ENCODE results near the gene PCNT.
"Not testable (repeated sequence)": the region's sequence is repeated elsewhere in the genome, so short reads cannot be mapped to it uniquely, and the experiment has no call there.

Gene PCNT

DNA sequence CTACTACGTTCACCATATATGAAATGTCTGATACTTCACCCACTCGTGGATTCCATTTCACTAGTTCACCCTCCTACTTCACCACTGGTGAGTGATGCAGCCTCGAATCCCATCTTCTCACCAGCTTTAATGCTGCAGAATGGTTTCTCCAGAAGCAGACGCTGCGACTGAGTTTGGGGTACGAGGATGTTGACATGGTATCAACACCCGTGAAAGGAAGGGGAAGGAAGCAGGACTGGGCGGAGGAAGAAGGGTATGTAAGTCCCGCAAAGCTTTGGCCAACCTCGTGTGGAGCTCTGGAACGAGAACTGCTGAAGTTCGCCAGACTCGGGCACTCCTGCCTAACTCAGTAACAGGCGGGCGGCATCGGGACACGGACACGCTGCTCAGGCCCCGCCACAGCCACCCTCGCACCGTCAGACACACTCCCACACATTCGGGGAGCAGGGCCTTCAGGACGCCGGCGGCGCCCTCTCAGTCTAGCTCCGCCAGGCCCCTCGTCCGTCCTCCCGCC lies 133.9 kb downstream of the PCNT start:
- in situ Hi-C loops (cut with MboI; ENCODE audit: low sequenced_read_pairs, unreplicated experiment) = no loop called here
- TF ChIP-seq, protein P1, sequence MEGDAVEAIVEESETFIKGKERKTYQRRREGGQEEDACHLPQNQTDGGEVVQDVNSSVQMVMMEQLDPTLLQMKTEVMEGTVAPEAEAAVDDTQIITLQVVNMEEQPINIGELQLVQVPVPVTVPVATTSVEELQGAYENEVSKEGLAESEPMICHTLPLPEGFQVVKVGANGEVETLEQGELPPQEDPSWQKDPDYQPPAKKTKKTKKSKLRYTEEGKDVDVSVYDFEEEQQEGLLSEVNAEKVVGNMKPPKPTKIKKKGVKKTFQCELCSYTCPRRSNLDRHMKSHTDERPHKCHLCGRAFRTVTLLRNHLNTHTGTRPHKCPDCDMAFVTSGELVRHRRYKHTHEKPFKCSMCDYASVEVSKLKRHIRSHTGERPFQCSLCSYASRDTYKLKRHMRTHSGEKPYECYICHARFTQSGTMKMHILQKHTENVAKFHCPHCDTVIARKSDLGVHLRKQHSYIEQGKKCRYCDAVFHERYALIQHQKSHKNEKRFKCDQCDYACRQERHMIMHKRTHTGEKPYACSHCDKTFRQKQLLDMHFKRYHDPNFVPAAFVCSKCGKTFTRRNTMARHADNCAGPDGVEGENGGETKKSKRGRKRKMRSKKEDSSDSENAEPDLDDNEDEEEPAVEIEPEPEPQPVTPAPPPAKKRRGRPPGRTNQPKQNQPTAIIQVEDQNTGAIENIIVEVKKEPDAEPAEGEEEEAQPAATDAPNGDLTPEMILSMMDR (IDR thresholded peaks at IDR 0.05; ENCODE audit: borderline replicate concordance, control extremely low read depth, extremely low read depth, insufficient read depth, missing control alignments) = no peak
- no peak for DNase-seq (ENCODE audit: low spot score)

DNA sequence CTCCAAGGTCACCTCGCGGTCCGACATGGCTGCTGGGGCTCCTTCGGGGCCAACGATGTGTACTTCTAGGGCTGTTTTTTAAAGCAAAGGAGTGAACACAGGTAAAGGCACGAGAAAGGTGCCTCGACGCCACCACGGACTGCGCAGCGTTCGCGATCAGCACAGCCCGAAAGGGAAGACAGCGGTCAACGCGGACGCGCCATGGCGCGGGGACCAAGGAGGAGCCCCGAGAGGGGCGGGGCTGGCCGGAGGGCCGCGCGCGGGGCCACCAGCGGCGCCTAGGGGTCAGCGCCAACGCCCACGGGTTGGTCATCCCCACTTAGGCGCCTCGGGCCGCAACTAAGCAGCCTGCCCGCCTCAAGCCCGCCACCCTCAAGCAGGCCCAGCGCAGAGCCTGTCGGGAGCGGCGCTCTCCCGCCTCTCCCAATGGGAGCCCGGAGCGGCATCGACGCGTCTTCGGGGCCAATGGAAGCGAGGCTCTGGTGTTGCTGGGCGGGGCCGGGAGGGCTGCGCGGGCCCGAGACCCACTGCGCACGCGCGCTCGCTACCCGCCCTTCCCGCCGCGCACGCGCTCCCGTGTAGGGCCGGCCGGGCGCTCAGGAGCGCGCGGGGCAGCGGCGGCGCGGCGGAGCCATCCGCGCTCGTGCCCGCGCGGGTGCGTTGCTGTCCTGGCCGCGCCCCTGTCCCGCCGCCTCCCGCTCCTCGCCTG lies 134.5 kb downstream of the PCNT start, which contains the start of gene DIP2A:
DIP2A (plus strand) TSS at position 577 of the 709 bp plus-strand sequence. CDS start 241 bp downstream, outside the sequence.
- TF ChIP-seq, protein P1 (IDR thresholded peaks at IDR 0.05; ENCODE audit: borderline replicate concordance, control extremely low read depth, extremely low read depth, insufficient read depth, missing control alignments) = peak; percentile 11
- in situ Hi-C loops (cut with MboI; ENCODE audit: low sequenced_read_pairs, unreplicated experiment) = no loop called here
- peak; percentile 100 for DNase-seq (ENCODE audit: low spot score)

DNA sequence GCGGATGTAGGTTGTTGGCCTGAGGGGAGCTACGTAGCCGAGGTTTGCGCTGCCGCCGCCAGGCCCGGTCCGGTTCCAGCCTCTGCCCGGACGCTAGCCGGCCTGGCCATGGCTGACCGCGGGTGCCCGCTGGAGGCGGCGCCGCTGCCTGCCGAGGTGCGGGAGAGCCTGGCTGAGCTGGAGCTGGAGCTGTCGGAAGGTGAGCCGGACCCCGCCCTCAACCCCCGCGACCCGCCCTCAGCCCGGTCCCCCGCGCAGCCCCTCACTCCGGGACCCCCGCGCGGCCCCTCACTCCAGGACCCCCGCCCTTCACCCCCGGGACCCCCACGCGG lies 135.0 kb downstream of the PCNT start:
- TF ChIP-seq, protein P1 (IDR thresholded peaks at IDR 0.05; ENCODE audit: borderline replicate concordance, control extremely low read depth, extremely low read depth, insufficient read depth, missing control alignments) = no peak
- in situ Hi-C loops (cut with MboI; ENCODE audit: low sequenced_read_pairs, unreplicated experiment) = no loop called here
- no peak for DNase-seq (ENCODE audit: low spot score)

DNA sequence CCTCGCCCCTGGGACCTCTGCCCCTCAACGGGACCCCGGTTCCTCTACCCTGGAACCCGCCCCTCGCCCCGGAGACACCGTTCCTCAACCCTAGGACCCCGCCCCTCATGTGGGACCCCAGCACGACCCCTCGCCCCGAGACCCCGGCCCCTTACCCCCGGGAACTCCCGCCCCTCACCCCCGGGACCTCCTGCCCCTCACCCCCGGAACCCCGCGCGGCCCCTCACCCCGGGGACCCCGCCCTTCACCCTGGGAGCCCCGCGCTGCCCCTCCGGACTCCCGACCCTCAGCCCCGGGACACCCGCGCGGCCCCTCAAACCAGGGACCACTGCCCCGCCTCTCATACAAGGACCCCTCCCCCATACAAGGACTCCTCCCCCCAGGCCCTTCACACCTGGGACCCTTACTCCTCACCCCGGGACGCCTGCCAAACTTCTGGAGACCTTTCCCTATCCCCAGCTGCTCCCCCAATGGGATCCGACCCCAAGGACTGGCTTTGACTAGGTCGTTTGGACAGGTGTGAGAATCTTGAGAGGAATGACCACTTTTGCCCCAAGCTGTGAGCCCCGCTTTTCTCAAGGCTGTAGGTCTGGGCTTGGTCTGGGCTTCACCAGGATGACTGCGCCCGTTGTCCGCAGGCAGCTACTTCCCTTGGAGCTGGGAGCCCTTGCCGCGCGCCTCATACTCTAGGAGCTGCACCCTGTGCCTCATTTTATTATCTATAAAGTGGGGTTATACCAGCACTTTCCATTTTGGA lies 135.6 kb downstream of the PCNT start:
- in situ Hi-C loops (cut with MboI; ENCODE audit: low sequenced_read_pairs, unreplicated experiment) = no loop called here
- peak; percentile 49 for DNase-seq (ENCODE audit: low spot score)
- TF ChIP-seq, protein P1 (IDR thresholded peaks at IDR 0.05; ENCODE audit: borderline replicate concordance, control extremely low read depth, extremely low read depth, insufficient read depth, missing control alignments) = no peak

DNA sequence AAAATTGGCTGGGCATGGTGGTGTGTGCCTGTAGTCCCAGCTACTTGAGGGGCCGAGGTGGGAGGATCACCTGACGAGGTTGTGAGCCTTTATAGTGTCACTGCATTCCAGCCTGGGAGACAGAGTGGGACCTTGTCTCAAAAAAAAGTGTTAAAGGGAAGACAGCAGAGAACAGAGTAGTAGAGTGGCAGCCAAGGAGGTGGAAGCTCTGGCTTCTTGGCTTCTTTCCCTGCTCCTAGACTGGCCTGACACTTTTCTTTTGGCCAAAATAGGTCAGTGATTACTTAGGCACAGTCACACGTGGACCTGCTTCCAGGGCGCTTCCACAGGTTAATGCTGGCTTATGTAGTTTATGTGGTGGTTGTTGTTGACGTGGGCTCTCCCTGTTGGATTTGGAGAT lies 138.0 kb downstream of the PCNT start:
- no peak for DNase-seq (ENCODE audit: low spot score)
- in situ Hi-C loops (cut with MboI; ENCODE audit: low sequenced_read_pairs, unreplicated experiment) = no loop called here
- TF ChIP-seq, protein P1 (IDR thresholded peaks at IDR 0.05; ENCODE audit: borderline replicate concordance, control extremely low read depth, extremely low read depth, insufficient read depth, missing control alignments) = no peak

DNA sequence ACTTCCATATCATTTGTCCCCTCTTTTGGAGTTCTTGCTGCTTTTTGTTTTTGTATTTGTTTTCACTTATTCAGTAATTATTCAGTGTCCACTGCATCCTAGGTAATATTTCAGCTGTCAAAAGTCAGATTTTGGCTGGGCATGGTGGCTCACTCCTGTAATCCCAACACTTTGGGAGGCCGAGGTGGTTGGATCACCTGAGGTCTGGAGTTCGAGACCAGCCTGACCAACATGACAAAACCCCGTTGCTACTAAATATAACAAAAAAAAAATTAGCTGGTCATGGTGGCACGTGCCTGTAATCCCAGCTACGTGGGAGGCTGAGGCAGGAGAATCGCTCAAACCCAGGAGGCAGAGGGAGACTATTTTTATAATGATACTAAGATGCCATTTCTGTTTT lies 141.2 kb downstream of the PCNT start:
- in situ Hi-C loops (cut with MboI; ENCODE audit: low sequenced_read_pairs, unreplicated experiment); DNase-seq (ENCODE audit: low spot score): not testable (repeated sequence)

DNA sequence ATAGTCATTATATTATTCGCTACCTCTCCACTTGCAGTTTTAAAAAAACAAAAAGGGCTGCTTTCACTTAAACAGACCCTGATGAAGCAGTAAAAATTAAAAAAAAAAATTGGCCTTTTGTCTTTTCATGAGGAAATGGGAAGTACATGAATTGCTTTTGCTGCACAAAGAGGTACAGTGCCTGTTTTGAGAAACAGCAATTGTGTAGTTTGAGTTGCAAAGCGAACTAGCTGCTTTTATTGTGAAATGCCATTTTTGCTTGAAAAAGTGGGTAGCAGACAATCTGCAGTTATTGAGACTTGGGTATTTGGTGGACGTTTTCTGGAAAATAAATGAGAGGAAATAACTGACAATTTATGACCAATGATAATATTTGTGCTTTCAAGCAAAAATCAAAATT lies 141.7 kb downstream of the PCNT start:
- in situ Hi-C loops (cut with MboI; ENCODE audit: low sequenced_read_pairs, unreplicated experiment) = no loop called here
- TF ChIP-seq, protein P1 (IDR thresholded peaks at IDR 0.05; ENCODE audit: borderline replicate concordance, control extremely low read depth, extremely low read depth, insufficient read depth, missing control alignments) = no peak
- DNase-seq (ENCODE audit: low spot score) = no peak
